ENCODE results near the gene SLC35F3.
"Not testable (repeated sequence)": the region's sequence is repeated elsewhere in the genome, so short reads cannot be mapped to it uniquely, and the experiment has no call there.

SLC35F3 gene

DNA sequence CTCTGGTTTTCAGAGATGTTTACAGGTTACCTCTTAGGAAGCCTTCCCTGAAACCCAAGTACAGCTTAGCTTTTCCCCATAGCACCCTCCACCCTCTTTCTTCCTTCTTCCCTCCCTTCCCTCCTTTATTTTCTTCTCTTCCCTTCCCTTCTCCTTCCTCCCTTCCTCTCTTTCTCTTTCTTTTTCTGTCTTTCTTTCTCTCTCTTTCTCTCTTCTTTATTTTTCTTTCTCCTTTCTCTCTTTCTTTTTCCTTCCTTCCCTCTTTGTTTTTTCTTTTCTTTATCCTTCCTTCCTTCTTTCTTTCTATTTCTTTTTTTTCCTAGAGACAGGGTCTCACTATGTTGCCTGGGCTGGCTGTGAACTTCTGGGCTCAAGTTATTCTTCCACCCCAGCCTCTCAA lies 231.6 kb downstream of the SLC35F3 start:
- no peak for DNase-seq (ENCODE audit: low read depth in 4 of 4, low spot score in 1 of 4)

DNA sequence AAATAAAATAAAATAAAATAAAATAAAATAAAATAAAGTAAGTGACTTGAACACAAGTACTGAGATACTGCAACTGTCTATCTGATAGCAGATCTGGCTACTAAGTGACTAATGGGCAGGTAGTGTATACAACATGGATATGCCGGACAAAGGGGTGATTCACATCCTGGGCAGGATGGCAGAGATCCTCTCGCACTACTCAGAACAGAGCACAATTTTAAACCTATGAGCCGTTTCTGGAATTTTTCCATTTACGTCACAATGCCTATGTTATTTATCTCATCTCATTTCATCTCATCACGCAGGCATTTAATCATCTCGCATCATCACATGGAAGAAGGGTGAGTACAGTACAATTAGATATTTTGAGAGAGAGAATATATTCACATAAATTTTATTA lies 235.5 kb downstream of the SLC35F3 start:
- DNase-seq (ENCODE audit: low read depth in 4 of 4, low spot score in 1 of 4) = no peak

DNA sequence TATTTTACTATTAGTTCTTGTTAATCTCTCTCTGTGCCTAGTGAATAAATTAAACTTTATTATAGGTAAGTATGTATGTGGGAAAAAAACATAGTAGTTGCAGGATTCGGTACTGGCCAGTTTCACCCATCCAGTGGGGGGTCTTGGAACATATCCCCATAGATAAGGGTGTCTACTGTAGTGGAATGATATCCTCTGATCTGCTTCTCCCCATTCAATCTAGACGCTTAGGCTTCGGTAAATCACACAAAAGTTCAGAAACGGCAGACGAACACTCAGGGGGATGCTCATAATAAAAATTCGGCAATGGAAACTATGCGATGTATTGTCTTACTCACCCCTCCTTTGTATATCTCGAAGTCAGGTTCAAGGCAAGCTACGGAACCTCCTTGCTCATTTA lies 235.9 kb downstream of the SLC35F3 start:
- no peak for DNase-seq (ENCODE audit: low read depth in 4 of 4, low spot score in 1 of 4)

DNA sequence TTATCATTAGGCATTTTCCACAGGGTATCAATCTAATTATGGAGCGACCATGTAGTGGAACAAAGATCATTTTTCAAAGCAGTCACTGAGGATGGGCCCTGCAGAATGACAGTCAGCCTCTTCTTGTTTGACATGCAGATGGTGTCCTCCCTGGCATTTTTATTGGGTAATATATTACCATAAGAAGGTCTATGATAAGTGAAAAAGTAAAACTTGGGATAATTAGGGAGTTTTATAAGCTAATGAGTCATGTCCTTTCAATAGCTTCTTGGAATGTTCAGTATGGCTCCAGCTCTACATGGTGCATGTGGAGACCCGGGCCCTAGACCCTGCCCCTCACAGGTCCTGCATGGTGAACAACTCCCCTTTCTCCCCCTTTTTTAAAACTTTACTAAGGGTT lies 236.5 kb downstream of the SLC35F3 start:
- DNase-seq (ENCODE audit: low read depth in 4 of 4, low spot score in 1 of 4) = no peak

DNA sequence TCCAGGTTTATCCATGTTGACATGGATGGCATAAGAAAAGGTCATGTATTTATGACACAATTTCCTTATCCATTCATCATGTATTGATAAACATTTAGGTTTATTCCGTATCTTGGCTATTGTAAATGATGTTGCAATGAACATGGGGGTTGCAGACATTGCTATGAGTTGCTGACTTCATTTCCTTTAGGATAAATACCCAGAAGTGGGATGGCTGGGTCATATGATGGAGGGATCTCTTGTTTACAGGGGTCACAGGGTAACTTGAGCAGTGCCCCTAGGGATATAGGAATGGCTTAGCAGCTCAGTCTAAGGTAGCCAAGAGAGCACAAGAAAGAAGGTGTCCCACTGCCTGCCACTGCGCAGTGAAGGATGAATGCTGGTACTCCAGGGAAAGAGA lies 239.2 kb downstream of the SLC35F3 start:
- no peak for DNase-seq (ENCODE audit: low read depth in 4 of 4, low spot score in 1 of 4)

DNA sequence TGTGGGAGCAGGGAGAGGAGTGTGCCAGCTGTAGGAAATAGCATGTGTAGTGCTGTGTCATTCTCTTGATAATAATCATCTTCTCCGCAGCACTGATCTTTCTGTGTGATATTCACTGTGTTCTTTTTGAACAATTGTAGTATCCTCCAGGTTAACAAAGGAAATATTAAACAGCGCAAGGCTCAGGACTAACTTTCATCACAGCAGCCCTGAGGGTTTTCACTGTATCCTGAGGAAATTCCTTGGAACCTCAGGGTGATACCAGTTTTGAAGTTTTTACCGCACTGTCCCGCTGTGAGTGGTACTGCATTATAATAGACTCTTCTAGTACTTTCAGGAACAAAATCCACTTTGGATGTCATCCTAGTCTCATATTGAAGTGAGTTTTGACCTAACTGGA lies 240.4 kb downstream of the SLC35F3 start:
- no peak for DNase-seq (ENCODE audit: low read depth in 4 of 4, low spot score in 1 of 4)

DNA sequence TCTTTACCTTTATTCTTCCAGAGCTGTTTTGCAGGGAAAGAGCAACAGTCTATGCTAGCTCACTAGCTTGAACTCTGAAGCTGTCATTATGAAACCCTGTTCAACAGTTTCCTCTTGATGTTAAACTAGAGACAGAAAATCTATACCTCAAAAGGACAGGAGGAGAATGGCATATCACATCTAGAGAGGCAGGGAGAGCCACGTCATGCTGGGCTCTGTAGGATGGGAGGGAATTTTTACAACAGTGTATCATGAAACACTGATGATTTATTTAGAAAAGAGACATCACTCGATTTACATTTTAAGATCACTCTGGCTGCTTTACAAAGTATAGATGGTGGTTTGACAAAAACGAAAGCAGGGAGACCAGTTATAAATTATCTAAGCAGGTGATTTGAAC lies 243.9 kb downstream of the SLC35F3 start:
- DNase-seq (ENCODE audit: low read depth in 4 of 4, low spot score in 1 of 4) = no peak

DNA sequence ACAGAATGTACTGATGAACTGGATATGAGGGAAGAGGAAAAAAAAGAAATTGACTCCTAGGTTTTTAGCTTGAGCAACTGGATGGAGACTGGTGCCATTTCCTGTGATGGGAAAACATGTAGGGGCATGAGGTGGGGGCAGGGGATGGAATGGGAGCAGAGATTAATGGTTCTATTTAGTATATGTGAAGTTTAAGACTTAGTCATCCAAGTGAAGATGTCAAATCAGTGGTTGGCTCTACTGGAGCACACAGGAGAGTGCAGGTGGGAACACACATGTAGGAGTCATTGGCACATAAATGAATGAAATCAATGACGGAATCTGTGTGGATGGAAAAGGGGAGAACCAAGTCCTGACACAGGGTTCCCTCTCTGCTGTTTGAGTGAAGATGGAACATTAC lies 244.3 kb downstream of the SLC35F3 start:
- DNase-seq (ENCODE audit: low read depth in 4 of 4, low spot score in 1 of 4) = no peak

DNA sequence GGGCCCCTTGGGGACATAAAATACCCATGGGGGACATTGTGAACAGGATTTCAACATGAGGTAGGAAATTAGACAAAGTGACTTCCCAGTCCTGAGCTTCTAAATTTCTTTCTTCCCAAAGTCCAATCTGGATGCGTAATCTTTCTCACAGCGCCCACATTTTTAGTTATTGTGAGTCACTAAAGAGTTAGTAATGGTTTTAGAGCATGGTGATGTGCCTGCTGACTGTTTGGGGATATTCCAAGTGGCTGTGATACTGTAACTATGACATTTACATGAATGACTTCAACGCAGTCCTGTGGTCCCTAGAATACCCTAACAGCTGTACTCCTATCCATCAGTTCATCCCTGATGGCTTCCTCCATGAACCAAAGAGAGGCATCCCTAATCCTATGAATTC lies 244.7 kb downstream of the SLC35F3 start:
- DNase-seq (ENCODE audit: low read depth in 4 of 4, low spot score in 1 of 4) = no peak

DNA sequence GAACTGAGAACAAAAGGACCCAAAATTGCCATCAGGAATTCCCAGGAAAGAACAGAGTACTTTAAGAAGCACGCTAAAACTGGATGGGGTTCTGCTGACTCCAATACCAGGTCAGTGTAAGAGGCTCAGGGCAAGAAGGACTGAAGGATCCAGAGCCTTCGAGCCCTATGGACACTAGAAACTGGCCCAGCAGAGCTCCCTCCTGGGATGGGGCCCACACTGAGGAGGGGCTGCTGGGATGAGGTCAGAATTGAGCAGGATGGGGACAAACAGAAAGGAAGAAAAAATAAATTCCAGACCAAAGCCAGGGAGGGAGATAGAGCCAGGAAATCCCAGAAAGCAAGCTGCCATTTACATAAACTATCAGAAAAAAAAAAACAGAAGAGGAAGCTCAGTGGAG lies 246.4 kb downstream of the SLC35F3 start:
- no peak for DNase-seq (ENCODE audit: low read depth in 4 of 4, low spot score in 1 of 4)

DNA sequence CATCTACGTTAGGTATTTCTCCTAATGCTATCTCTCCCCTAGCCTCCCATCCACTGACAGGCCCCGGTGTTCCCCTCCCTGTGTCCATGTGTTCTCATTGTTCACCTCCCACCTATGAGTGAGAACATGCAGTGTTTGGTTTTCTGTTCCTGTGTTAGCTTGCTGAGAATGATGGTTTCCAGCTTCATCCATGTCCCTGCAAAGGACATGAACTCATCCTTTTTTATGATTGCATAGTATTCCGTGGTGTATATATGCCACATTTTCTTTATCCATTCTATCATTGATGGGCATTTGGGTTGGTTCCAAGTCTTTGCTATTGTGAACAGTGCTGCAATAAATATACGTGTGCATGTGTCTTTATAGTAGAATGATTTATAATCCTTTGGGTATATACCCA lies 247.9 kb downstream of the SLC35F3 start:
- DNase-seq (ENCODE audit: low read depth in 4 of 4, low spot score in 1 of 4) = not testable (repeated sequence)

DNA sequence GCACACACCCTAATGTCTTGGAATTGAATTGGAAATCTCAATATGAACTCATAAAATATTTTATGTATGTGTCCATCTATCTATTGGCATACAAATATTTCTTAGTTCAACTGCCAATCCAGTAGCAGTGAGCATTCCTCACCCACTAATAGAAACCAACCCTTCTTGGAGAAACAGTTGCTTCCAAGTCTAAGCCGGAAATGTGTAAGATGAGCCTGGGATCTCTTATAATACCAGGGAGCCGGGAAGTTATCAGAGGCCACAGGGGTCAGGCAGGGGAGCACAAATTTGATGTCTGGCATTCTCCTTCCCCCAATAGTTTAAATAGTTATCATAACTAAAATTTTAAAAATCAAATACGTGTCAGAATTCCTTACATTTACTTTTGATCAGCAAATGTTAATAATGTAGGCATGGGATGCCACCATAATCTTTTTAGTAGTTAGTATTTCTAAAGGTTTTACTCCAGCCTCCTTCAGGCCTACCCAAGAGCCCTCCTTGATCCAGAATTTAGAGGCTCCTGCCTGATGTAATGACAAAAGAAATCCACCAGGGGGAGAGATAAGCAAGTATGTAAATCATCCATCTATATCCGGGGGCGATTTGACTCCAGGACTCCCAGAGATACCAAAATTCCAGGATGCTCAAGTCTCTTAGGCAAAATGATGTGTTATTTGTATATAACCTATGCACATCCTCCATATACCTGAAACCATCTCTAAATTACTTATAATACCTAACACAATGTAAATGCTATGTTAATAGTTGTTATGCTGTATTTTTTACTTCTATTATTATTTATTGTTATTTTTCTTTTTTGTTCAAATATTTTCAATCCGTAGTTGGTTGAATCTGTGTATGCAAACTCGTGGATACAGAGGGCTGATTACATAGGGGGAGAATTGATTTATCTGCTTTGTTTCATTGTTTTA lies 250.1 kb downstream of the SLC35F3 start:
- no peak for DNase-seq (ENCODE audit: low read depth in 4 of 4, low spot score in 1 of 4)

DNA sequence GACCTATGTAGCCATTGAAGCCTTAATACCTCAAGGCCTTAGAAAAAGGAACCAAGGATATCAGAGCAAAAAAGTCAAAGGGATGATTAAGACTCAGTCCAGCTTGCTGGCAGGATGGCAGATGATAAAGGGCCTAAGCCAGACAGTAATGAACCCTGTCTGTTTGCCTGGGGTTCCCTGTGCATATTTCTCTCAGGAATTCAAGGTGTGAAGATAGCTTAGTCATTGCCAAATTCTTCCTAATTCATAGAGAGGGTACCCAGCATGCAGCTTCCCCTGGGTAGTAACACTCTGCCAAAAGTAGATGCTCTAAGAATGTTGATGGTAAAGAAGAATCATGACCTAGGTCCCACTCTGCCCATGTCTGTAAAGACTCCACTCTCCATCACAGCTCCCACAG lies 258.2 kb downstream of the SLC35F3 start:
- no peak for DNase-seq (ENCODE audit: low read depth in 4 of 4, low spot score in 1 of 4)

DNA sequence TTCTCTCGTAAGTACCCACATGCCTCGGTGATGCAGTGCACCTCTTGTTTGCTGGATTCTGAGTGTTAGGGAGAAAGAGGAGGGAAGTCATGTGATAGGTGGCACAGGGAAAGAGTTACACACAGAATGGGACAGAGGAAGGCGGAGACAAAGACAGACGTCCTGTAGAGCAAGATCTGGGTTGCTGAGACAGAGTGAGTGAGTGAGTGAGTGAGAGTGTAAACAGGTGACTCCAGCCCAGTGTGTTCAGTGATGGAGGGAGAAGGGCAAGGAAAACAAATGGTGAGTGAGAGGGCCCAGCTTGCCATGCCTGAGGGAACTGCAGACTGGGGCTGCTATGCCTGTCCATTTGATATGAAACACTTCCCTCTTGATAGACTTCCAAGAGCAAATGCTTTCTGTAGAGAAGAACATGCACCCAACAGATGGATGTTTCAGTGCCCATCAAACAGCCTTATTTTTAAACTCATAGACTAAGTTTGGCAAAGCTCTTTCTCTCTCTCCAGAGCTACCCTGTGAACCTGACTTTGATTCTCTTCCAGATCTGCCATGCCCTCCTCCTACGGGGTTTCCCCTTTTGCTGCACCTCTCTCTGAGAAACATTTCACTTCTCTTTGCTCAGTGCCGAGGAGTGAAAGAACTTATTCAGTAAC lies 258.9 kb downstream of the SLC35F3 start:
- DNase-seq (ENCODE audit: low read depth in 4 of 4, low spot score in 1 of 4) = no peak

DNA sequence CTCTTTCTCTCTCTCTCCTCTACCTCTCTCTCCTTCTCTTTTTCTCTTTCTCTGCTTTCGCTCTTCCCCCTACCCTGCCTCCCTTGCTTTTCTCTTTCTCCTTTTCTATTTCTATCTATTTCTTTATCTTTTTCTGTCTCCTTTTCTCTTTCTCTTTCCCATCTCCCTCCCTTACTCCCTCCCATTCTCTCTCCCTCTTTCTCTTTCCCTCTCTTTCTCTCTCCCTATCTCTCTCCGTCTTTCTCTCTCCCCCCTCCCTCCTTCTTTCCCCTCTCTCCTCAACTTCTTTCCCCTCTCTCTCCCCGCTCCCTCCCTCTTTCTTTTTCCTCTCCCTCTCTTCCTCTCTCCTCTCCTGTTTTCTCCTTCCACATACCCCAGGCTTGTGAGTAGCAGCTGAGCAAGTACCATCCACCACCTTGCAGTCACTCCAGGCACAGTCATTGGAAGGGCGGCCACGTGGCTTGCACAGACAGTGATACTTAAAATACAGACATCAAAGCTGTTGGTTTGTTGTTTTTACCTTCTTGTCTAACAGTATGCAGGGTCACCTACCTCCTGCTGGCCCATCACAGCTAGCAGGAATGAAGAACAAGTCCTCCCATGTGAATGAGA lies 259.7 kb downstream of the SLC35F3 start:
- no peak for DNase-seq (ENCODE audit: low read depth in 4 of 4, low spot score in 1 of 4)

DNA sequence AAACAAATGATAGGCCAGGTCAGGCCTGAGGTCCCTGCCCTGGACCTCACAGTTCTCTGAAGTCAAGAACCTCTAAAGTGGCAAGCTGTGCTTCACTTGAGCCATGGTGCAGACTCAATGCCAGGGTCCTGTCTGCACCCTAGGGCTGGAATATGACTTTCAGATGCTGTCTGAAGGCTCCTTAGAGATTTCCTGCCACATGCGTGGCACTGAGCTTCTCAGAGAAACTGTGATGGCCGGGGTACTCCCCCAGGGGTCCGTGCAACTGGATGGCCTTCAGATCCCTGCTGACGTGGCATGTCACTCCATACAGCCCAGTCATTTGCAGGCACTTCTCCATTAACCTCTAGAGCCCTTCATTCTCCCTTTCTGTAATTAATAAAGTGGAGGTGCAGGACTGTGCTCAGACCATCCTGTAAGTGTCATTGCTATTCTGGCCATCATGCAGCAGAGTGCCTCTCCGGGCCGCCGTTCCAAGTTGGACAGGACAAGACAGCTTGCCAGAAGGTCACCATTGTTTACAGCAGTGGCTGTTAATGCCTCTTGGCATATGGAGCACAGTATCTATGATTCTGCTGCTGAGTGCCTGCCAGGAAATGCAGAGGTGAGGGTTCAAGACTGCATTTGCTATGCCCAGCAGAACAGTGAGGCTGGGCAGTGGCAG lies 263.7 kb downstream of the SLC35F3 start:
- DNase-seq (ENCODE audit: low read depth in 4 of 4, low spot score in 1 of 4) = no peak

DNA sequence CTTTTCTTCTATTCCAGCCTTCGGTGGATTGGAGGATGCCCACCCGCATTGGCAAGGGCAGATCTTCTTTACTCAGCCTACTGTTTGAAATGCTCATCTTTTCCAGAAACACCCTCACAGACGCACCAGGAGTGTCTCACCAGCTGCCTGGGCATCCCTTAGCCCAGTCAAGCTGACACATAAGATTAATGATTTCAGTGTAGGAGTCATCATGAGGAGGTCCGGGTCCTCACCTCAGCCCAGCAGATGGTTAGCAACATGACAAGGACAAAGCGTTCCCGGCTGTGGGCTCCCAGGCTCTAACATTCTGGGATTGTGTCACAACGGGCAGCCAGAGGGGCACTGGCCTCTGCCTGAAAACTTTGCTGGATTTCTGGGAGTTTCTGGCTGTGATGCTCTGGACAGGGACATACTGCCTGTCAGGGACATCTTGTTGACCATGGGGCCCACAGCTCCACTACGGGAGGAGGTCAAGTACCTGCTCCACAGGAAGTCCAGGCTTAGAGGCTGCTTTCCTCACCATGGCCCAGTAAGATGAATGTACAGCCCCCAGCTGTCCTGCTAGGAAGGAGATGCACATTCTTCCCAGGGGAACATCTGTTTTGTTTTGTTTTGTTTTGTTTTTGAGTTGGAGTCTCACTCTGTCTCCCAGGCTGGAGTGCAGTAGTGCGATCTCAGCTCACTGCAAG lies 264.8 kb downstream of the SLC35F3 start:
- DNase-seq (ENCODE audit: low read depth in 4 of 4, low spot score in 1 of 4) = no peak

DNA sequence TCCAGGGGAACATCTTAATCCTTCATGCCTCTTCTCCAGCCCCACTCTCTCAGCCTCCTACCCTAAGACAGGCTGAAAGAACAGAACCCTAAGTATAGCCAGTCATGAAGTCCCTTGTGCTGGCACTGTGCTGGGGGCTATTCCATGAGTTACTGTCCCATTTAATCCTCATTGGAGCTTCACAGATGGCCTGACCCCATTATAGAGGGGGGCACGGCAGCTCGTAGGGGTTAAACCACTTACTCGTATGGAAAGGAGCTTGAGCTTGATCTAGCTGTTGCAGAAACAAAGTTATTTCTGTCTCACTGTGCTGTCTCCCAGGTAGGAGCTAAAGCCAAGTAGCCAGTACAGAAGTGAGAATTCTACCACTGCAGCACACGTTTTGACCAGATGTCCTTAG lies 265.6 kb downstream of the SLC35F3 start:
- no peak for DNase-seq (ENCODE audit: low read depth in 4 of 4, low spot score in 1 of 4)

DNA sequence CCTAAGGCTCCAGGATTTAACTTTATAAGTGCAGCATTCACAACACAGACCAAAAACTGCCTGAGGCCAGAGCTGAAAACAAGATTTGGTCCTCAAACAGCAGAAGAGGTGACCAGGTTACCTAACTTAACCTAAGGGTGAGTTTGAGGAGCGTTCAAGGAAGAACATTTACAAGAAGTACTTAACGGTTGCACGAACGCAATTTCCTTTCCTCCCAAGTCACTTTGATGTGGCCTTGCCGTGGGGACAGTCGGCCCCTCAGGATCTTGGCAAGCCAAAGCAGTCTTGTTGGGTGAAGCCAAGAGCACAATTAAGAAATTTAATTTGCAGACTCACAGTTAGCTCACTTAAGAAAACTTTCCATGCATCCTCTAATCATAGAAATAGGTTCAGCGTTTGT lies 266.1 kb downstream of the SLC35F3 start:
- DNase-seq (ENCODE audit: low read depth in 4 of 4, low spot score in 1 of 4) = no peak

DNA sequence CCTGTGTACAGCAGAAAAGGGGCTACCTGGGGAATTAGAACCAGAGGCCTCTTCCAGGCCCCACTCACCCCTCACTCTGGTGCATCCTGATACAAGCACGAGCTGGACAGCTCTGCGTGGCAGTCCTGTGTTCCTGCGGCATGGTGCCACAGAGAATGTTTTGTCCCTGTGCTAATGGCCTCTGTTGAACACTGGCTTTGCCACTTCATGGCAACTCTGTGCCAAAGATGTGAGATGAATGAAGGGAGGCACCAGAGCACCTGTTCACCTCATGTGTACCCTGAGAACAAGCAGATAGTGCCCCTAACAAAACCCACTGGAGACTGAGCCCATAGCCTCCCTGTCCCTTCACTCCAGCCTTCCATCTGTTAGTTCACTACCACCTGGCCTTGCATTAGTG lies 269.5 kb downstream of the SLC35F3 start:
- no peak for DNase-seq (ENCODE audit: low read depth in 4 of 4, low spot score in 1 of 4)

DNA sequence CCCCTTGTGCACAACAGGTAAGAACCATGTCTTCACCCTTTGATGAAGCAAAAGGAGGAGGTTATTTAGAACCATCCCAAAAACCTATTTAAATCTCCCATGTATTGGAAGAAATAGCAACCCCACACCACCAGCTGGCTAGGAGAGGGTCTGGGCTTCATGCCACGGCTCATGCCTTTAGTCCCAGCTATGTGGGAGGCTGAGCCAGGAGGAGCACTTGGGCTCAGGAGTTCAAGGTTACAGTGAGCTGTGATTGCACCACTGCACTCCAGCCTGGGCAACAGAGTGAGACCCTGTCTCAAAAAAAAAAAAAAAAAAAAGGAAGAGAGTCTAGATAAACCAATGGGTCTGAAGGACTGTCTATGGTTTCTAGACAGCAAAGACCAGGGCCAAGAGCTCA lies 270.9 kb downstream of the SLC35F3 start:
- DNase-seq (ENCODE audit: low read depth in 4 of 4, low spot score in 1 of 4) = no peak

Data from stimulated activated CD4-positive, alpha-beta T cell treated with anti-CD3 and anti-CD28 coated beads, Interleukin-1b, Interleukin-23, amount 100 ng/mL, for 24 hours (primary cell).